ENCODE results near the gene ZNF626. TPM values are rescaled to one million over a fixed set of nuclear protein-coding genes. Genes with fewer than 3 reads are reported as not detected.
"Not testable (repeated sequence)": the region's sequence is repeated elsewhere in the genome, so short reads cannot be mapped to it uniquely, and the experiment has no call there.

The ZNF626 gene
- total RNA-seq, 2 experiments from 2014 or later: 6.7 to 6.8 TPM

DNA sequence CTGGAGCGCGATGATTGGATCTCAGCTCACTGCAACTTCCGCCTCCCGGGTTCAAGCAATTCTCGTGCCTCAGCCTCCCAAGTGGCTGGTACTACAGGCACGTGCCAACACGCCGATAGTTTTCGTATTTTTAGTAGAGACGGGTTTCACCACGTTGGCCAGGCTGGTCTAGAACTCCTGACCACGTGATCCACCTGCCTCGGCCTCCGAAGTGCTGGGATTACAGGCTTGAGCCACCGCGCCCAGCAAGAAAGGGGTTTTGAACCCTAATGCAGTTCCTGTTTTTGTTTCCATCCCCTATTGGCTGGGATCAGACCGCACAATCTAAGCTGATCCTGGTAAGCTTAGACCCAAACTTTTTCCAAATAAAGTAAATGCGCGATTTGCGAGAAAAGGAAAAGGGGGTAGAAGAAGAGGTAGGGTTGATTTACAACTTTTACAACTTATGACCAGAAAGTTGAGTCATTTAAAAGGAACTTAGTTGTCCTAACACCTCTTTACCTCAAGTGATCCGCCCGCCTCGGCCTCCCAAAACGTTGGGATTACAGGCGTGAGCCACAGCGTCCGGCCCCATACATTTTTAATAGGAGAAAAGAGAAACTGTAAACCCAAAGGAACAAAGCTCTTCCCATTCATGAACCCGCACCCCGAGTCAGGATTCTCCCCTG, 764 bp downstream of the ZNF626 start:
- H3K36me3 ChIP-seq (ENCODE audit: insufficient read depth, low read length): peaks cover 10% of the 10 kb centered on the region
- Mint-ChIP-seq H3K4me3 (peak overlapping the region; percentile 98), H3K9me3 (peaks cover 9% of the 10 kb centered on the region), H3K27me3 (no peaks in the 10 kb centered on the region), H3K27ac (peak overlapping the region; percentile 98), H3K4me1 (ENCODE audit: low read depth) (peaks cover 65% of the 10 kb centered on the region), H3K36me3 (ENCODE audit: low read depth) (peaks cover 72% of the 10 kb centered on the region)
- TF ChIP-seq, protein P1, sequence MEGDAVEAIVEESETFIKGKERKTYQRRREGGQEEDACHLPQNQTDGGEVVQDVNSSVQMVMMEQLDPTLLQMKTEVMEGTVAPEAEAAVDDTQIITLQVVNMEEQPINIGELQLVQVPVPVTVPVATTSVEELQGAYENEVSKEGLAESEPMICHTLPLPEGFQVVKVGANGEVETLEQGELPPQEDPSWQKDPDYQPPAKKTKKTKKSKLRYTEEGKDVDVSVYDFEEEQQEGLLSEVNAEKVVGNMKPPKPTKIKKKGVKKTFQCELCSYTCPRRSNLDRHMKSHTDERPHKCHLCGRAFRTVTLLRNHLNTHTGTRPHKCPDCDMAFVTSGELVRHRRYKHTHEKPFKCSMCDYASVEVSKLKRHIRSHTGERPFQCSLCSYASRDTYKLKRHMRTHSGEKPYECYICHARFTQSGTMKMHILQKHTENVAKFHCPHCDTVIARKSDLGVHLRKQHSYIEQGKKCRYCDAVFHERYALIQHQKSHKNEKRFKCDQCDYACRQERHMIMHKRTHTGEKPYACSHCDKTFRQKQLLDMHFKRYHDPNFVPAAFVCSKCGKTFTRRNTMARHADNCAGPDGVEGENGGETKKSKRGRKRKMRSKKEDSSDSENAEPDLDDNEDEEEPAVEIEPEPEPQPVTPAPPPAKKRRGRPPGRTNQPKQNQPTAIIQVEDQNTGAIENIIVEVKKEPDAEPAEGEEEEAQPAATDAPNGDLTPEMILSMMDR (IDR thresholded peaks at IDR 0.05): no peak
- CTCF ChIA-PET: interaction anchor here (1.1 to 1.2 kb wide), 2 partner anchors 95 kb away, joined by 3 read pairs; partner anchors contain the start of gene ZNF737
- H3K27ac ChIP-seq (ENCODE audit: low read depth in 1 of 2, low read length in 2 of 2): no peak overlapping the region
- H3K9me3 ChIP-seq (ENCODE audit: control insufficient read depth in 1 of 2, insufficient read depth in 1 of 2, low read length in 2 of 2): peaks cover 42 to 53% of the 10 kb centered on the region in 2 experiments
- H3K27me3 ChIP-seq (ENCODE audit: control insufficient read depth in 1 of 2, insufficient read depth in 2 of 2, low read length in 2 of 2): no peaks in the 10 kb centered on the region
- POLR2A ChIA-PET: interaction anchor here (0.6 to 4.8 kb wide), 25 partner anchors 12 to 1392 kb away, joined by 3 to 72 read pairs (median 7); partner anchors contain the start of genes ZNF100, ZNF14, ZNF253 and ZNF257
- DNase-seq (peak in 1 of 14 experiments; percentile 1), ATAC-seq (ENCODE audit: poor library complexity) (no peak)
- intact Hi-C loops (cut with DNase I, micrococcal nuclease): loop anchor here (2.0 to 10.0 kb wide), 7 partner anchors 93 to 1174 kb away; partner anchors contain the start of genes ZNF66 (in 2 of the 2), ZNF737 (in 2 of the 2), ZNF43 (in 1 of the 2) and ZNF85 (in 1 of the 2)
- peak overlapping the region; percentile 93 for H3K4me3 ChIP-seq (ENCODE audit: low read length)
- peaks cover 19% of the 10 kb centered on the region for H3K4me1 ChIP-seq (ENCODE audit: insufficient read depth, low read length)

DNA sequence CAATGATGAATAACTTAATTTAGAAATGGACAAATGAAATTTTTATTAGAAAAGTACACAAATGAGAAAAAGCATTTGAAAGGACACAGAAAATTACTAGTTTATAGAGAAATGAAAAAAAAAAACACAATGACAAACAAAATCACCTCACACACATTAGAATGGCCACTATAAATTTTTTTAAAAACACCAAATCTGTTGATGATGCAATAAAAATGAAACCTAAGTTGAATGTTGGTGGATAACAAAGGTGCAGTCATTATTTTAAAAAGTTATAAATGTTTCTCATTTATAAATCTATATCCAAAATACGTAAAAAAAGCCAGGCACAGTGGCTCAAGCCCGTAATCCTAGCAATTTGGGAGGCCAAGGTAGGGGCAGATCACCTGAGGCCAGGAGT, 20.8 kb downstream of the ZNF626 start:
- Histone ChIP-seq H3K27me3 (ENCODE audit: control insufficient read depth in 1 of 2, insufficient read depth in 2 of 2, low read length in 2 of 2) (no peaks in the 10 kb centered on the region), H3K4me1 (ENCODE audit: insufficient read depth, low read length) (no peaks in the 10 kb centered on the region), H3K36me3 (ENCODE audit: insufficient read depth, low read length) (peaks cover 41% of the 10 kb centered on the region), H3K27ac (ENCODE audit: low read depth in 1 of 2, low read length in 2 of 2) (no peak overlapping the region), H3K9me3 (ENCODE audit: control insufficient read depth in 1 of 2, insufficient read depth in 1 of 2, low read length in 2 of 2) (peaks cover 30 to 59% of the 10 kb centered on the region in 2 experiments), H3K4me3 (ENCODE audit: low read length) (no peak overlapping the region)
- H3K9me3 Mint-ChIP-seq: peaks cover 11% of the 10 kb centered on the region
- H3K27me3 Mint-ChIP-seq: no peaks in the 10 kb centered on the region
- POLR2A ChIA-PET: no interaction called here
- CTCF ChIA-PET: no interaction called here
- H3K4me3 Mint-ChIP-seq: no peak overlapping the region
- no peak for ATAC-seq (ENCODE audit: poor library complexity)
- peaks cover 89% of the 10 kb centered on the region for H3K36me3 Mint-ChIP-seq (ENCODE audit: low read depth)
- no peak overlapping the region for H3K27ac Mint-ChIP-seq
- intact Hi-C loops (cut with DNase I, micrococcal nuclease): no loop called here
- TF ChIP-seq, protein P1 (IDR thresholded peaks at IDR 0.05): no peak
- DNase-seq: no peak
- no peaks in the 10 kb centered on the region for H3K4me1 Mint-ChIP-seq (ENCODE audit: low read depth)

DNA sequence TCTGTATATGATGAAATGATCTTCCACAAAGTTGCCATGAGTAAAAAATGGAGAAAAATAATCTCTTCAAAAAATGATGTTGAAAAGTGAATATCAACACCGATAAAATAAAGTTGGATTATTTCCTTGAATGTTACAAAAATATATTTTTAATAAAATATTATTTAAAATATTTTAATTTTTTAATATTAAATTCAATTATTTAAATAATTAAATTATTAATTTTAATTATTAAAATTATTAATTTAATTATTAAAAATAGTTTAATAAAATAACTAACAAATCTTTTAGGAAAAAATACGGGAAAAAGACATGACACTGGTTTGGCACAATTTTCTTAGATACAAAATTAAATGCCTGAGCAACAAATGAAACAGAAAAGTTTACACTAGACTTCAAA, 21.3 kb downstream of the ZNF626 start:
- H3K4me3 ChIP-seq (ENCODE audit: low read length): no peak overlapping the region
- ChIA-PET POLR2A (no interaction called here), CTCF (no interaction called here)
- H3K9me3 Mint-ChIP-seq: peaks cover 11% of the 10 kb centered on the region
- TF ChIP-seq, protein P1 (IDR thresholded peaks at IDR 0.05): no peak
- peaks cover 41% of the 10 kb centered on the region for H3K36me3 ChIP-seq (ENCODE audit: insufficient read depth, low read length)
- H3K36me3 Mint-ChIP-seq (ENCODE audit: low read depth): peaks cover 89% of the 10 kb centered on the region
- no peak for ATAC-seq (ENCODE audit: poor library complexity)
- H3K27ac ChIP-seq (ENCODE audit: low read depth in 1 of 2, low read length in 2 of 2): no peak overlapping the region
- no peak overlapping the region for H3K4me3 Mint-ChIP-seq
- no peak for DNase-seq
- H3K27me3 Mint-ChIP-seq: no peaks in the 10 kb centered on the region
- H3K4me1 Mint-ChIP-seq (ENCODE audit: low read depth): no peaks in the 10 kb centered on the region
- intact Hi-C loops (cut with DNase I, micrococcal nuclease): no loop called here
- no peaks in the 10 kb centered on the region for H3K4me1 ChIP-seq (ENCODE audit: insufficient read depth, low read length)
- no peaks in the 10 kb centered on the region for H3K27me3 ChIP-seq (ENCODE audit: control insufficient read depth in 1 of 2, insufficient read depth in 2 of 2, low read length in 2 of 2)
- no peak overlapping the region for H3K27ac Mint-ChIP-seq
- H3K9me3 ChIP-seq (ENCODE audit: control insufficient read depth in 1 of 2, insufficient read depth in 1 of 2, low read length in 2 of 2): peaks cover 33 to 64% of the 10 kb centered on the region in 2 experiments

DNA sequence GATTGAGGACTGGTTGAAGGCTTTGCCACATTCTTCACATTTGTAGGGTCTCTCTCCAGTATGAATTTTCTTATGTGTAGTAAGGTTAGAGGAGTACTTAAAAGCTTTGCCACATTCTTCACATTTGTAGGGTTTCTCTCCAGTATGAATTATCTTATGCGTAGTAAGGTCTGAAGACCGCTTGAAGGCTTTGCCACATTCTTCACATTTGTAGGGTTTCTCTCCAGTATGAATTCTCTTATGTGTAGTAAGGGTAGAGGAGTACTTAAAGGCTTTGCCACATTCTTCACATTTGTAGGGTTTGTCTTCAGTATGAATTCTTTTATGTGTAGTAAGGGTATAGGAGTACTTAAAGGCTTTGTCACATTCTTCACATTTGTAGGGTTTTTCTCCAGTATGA, 36.8 kb downstream of the ZNF626 start:
- peaks cover 49% of the 10 kb centered on the region for H3K36me3 Mint-ChIP-seq (ENCODE audit: low read depth)
- H3K4me3 ChIP-seq (ENCODE audit: low read length); H3K36me3 ChIP-seq (ENCODE audit: insufficient read depth, low read length); H3K4me1 Mint-ChIP-seq (ENCODE audit: low read depth); H3K27ac Mint-ChIP-seq; H3K27ac ChIP-seq (ENCODE audit: low read depth in 1 of 2, low read length in 2 of 2); H3K9me3 Mint-ChIP-seq; H3K27me3 ChIP-seq (ENCODE audit: control insufficient read depth in 1 of 2, insufficient read depth in 2 of 2, low read length in 2 of 2); DNase-seq; POLR2A ChIA-PET; H3K4me1 ChIP-seq (ENCODE audit: insufficient read depth, low read length); CTCF ChIA-PET; ATAC-seq (ENCODE audit: poor library complexity); H3K4me3 Mint-ChIP-seq; intact Hi-C loops (cut with DNase I, micrococcal nuclease); H3K27me3 Mint-ChIP-seq: not testable (repeated sequence)
- H3K9me3 ChIP-seq (ENCODE audit: control insufficient read depth in 1 of 2, insufficient read depth in 1 of 2, low read length in 2 of 2): peaks cover 31 to 59% of the 10 kb centered on the region in 2 experiments
